ENCODE results near the gene EEFSEC.

The EEFSEC gene

GRCh38 chr3:128349963-128350599 lies 196.8 kb downstream of the EEFSEC start:
- DNase-seq (ENCODE audit: low read depth in 2 of 2) = no peak

GRCh38 chr3:128351546-128351945 lies 198.3 kb downstream of the EEFSEC start:
- no peak for DNase-seq (ENCODE audit: low read depth in 2 of 2)

GRCh38 chr3:128352326-128352725 lies 199.0 kb downstream of the EEFSEC start:
- DNase-seq (ENCODE audit: low read depth in 2 of 2) = no peak

GRCh38 chr3:128353361-128353965 lies 200.2 kb downstream of the EEFSEC start:
- no peak for DNase-seq (ENCODE audit: low read depth in 2 of 2)

GRCh38 chr3:128353991-128354687 lies 200.9 kb downstream of the EEFSEC start:
- no peak for DNase-seq (ENCODE audit: low read depth in 2 of 2)

GRCh38 chr3:128354788-128355542 lies 201.7 kb downstream of the EEFSEC start:
- no peak for DNase-seq (ENCODE audit: low read depth in 2 of 2)

- DNase-seq (ENCODE audit: low read depth in 2 of 2) = no peak
Measured at GRCh38 chr3:128355543-128355919, 202.2 kb downstream of the EEFSEC start.

GRCh38 chr3:128356822-128357221 lies 203.5 kb downstream of the EEFSEC start:
- DNase-seq (ENCODE audit: low read depth in 2 of 2) = no peak

- no peak for DNase-seq (ENCODE audit: low read depth in 2 of 2)
Measured at GRCh38 chr3:128357538-128357937, 204.3 kb downstream of the EEFSEC start.

- no peak for DNase-seq (ENCODE audit: low read depth in 2 of 2)
Measured at GRCh38 chr3:128358156-128358895, 205.0 kb downstream of the EEFSEC start.

GRCh38 chr3:128359060-128359664 lies 205.9 kb downstream of the EEFSEC start:
- no peak for DNase-seq (ENCODE audit: low read depth in 2 of 2)

- DNase-seq (ENCODE audit: low read depth in 2 of 2) = no peak
Measured at GRCh38 chr3:128359846-128360642, 206.8 kb downstream of the EEFSEC start.

- no peak for DNase-seq (ENCODE audit: low read depth in 2 of 2)
Measured at GRCh38 chr3:128360705-128361271, 207.5 kb downstream of the EEFSEC start.

- no peak for DNase-seq (ENCODE audit: low read depth in 2 of 2)
Measured at GRCh38 chr3:128362026-128362965, 209.0 kb downstream of the EEFSEC start.

- DNase-seq (ENCODE audit: low read depth in 2 of 2) = no peak
Measured at GRCh38 chr3:128364291-128364690, 211.0 kb downstream of the EEFSEC start.

GRCh38 chr3:128364808-128365360 lies 211.6 kb downstream of the EEFSEC start:
- DNase-seq (ENCODE audit: low read depth in 2 of 2) = no peak

- no peak for DNase-seq (ENCODE audit: low read depth in 2 of 2)
Measured at GRCh38 chr3:128366136-128366535, 212.9 kb downstream of the EEFSEC start.

GRCh38 chr3:128366652-128367051 lies 213.4 kb downstream of the EEFSEC start:
- DNase-seq (ENCODE audit: low read depth in 2 of 2) = no peak

- no peak for DNase-seq (ENCODE audit: low read depth in 2 of 2)
Measured at GRCh38 chr3:128367221-128367620, 213.9 kb downstream of the EEFSEC start.
